ENCODE data around the gene OR10H3.

- TF ChIP-seq CTCF (IDR thresholded peaks at IDR 0.05; ENCODE audit: insufficient read depth, low read depth, low read length): no peak
- TF ChIP-seq EZH2 (IDR thresholded peaks at IDR 0.05; ENCODE audit: insufficient read depth, low read length): no peak
Observed at GRCh38 chr19:15769586-15769985, 31.8 kb downstream of the OR10H3 start.

Data from astrocyte (in vitro differentiated cells and primary cell).